ENCODE measurements around the gene TSGA10IP.

TSGA10IP gene

GRCh38 chr11:65973439-65974110 is 28.3 kb downstream of the TSGA10IP start:
- no peak for DNase-seq

- no peak for DNase-seq
These were observed 30.5 kb downstream of the TSGA10IP start for GRCh38 chr11:65975771-65976170.

GRCh38 chr11:65976216-65977176 is 31.2 kb downstream of the TSGA10IP start:
- DNase-seq = no peak

GRCh38 chr11:65977621-65978390 is 32.5 kb downstream of the TSGA10IP start:
- DNase-seq = no peak

- no peak for DNase-seq
These were observed 33.3 kb downstream of the TSGA10IP start for GRCh38 chr11:65978391-65979238.

- DNase-seq = no peak
These were observed 34.0 kb downstream of the TSGA10IP start for GRCh38 chr11:65979261-65979759.

GRCh38 chr11:65981101-65981740 is 35.9 kb downstream of the TSGA10IP start:
- no peak for DNase-seq

GRCh38 chr11:65981972-65982823 is 36.9 kb downstream of the TSGA10IP start:
- DNase-seq = no peak

GRCh38 chr11:65982824-65983588 is 37.7 kb downstream of the TSGA10IP start:
- no peak for DNase-seq

GRCh38 chr11:65983589-65983987 is 38.3 kb downstream of the TSGA10IP start:
- no peak for DNase-seq

- no peak for DNase-seq
These were observed 42.1 kb downstream of the TSGA10IP start for GRCh38 chr11:65987336-65987735.

GRCh38 chr11:65988791-65989592 is 43.7 kb downstream of the TSGA10IP start:
- DNase-seq = peak; percentile 9 to 98 (median 78)

GRCh38 chr11:65992056-65992455 is 46.8 kb downstream of the TSGA10IP start:
- no peak for DNase-seq

GRCh38 chr11:65997286-65997685 is 52.0 kb downstream of the TSGA10IP start:
- no peak for DNase-seq

- peak; percentile 46 to 100 (median 97) for DNase-seq
These were observed 56.8 kb downstream of the TSGA10IP start, which contains the start of the genes BANF1 and EIF1AD for GRCh38 chr11:66001942-66002647. Gene BANF1, plus strand, starts transcription at chr11:66002503. Its CDS starts 748 bp downstream, at chr11:66003251. Gene EIF1AD, minus strand, starts transcription at chr11:66002157. Its CDS starts 1,768 bp downstream, at chr11:66000389.

- DNase-seq = peak in 15 of 56 donors; percentile 16 to 85 (median 61)
These were observed 57.5 kb downstream of the TSGA10IP start for GRCh38 chr11:66002648-66003225.

All from amygdala (tissue), 56 donors.